ENCODE data around the gene NDUFB5. TPM values are rescaled to one million over a fixed set of nuclear protein-coding genes. Genes with fewer than 3 reads are reported as not detected.

The NDUFB5 gene
- total RNA-seq, 1 donor from 2014 or later = 67.3 TPM

- ChIA-PET CTCF (no interaction called here), POLR2A (interaction anchor here (0.6 to 2.8 kb wide), 5 partner anchors 8 to 950 kb away, joined by 3 to 27 read pairs (median 4); partner anchors contain the start of genes MRPL47, NDUFB5 and TTC14)
- peak overlapping the region; percentile 61 for H3K27ac Mint-ChIP-seq
- intact Hi-C loops (cut with micrococcal nuclease) = loop anchor here (1.0 to 5.0 kb wide), 11 partner anchors 48 to 1625 kb away; partner anchors contain the start of genes ACTL6A, DNAJC19, GNB4 and MRPL47
- H3K27me3 Mint-ChIP-seq = no peaks in the 10 kb centered on the region
- DNase-seq (no peak), ATAC-seq (ENCODE audit: low read depth) (no peak)
- peaks cover 25% of the 10 kb centered on the region for H3K4me1 Mint-ChIP-seq
- H3K36me3 Mint-ChIP-seq (ENCODE audit: low read depth) = peaks cover 6% of the 10 kb centered on the region
- TF ChIP-seq CTCF (IDR thresholded peaks at IDR 0.05) = no peak
- H3K9me3 Mint-ChIP-seq = no peaks in the 10 kb centered on the region
- H3K4me3 Mint-ChIP-seq = peak overlapping the region; percentile 83
These were observed 47.3 kb downstream of the NDUFB5 start for GRCh38 chr3:179651687-179652446.

- TF ChIP-seq CTCF (IDR thresholded peaks at IDR 0.05) = no peak
- peaks cover 6% of the 10 kb centered on the region for H3K36me3 Mint-ChIP-seq (ENCODE audit: low read depth)
- no peak for DNase-seq
- H3K27ac Mint-ChIP-seq = peak within 1 kb of the TSS; percentile 87
- no peaks in the 10 kb centered on the region for H3K9me3 Mint-ChIP-seq
- peaks cover 25% of the 10 kb centered on the region for H3K4me1 Mint-ChIP-seq
- POLR2A ChIA-PET = interaction anchor here (0.7 to 2.8 kb wide), 4 partner anchors 8 to 949 kb away, joined by 3 to 27 read pairs (median 4); partner anchors contain the start of genes MRPL47, NDUFB5 and TTC14
- intact Hi-C loops (cut with micrococcal nuclease) = loop anchor here (1.0 to 5.0 kb wide), 11 partner anchors 48 to 1625 kb away; partner anchors contain the start of genes ACTL6A, DNAJC19, GNB4 and MRPL47
- H3K4me3 Mint-ChIP-seq = peak within 1 kb of the TSS; percentile 91
- ATAC-seq (ENCODE audit: low read depth) = peak; percentile 77
- no peaks in the 10 kb centered on the region for H3K27me3 Mint-ChIP-seq
- CTCF ChIA-PET = no interaction called here
These were observed 48.0 kb downstream of the NDUFB5 start, which contains the start of gene USP13 for GRCh38 chr3:179652447-179653095. Gene USP13 (plus strand): TSS chr3:179653040. CDS start chr3:179653226, 186 bp downstream.

GRCh38 chr3:179653096-179653797 is 48.7 kb downstream of the NDUFB5 start:
- DNase-seq (peak; percentile 66), ATAC-seq (ENCODE audit: low read depth) (peak; percentile 38)
- Mint-ChIP-seq H3K27me3 (no peaks in the 10 kb centered on the region), H3K4me1 (peaks cover 25% of the 10 kb centered on the region), H3K4me3 (peak overlapping the region; percentile 91), H3K9me3 (no peaks in the 10 kb centered on the region), H3K36me3 (ENCODE audit: low read depth) (peaks cover 6% of the 10 kb centered on the region), H3K27ac (peak overlapping the region; percentile 87)
- POLR2A ChIA-PET = interaction anchor here (0.7 to 2.8 kb wide), 4 partner anchors 47 to 949 kb away, joined by 3 to 27 read pairs (median 6); partner anchors contain the start of genes MRPL47 and NDUFB5
- CTCF ChIA-PET = no interaction called here
- TF ChIP-seq CTCF (IDR thresholded peaks at IDR 0.05) = no peak
- intact Hi-C loops (cut with micrococcal nuclease) = loop anchor here (2.0 to 5.0 kb wide), 8 partner anchors 201 to 1624 kb away; partner anchors contain the start of genes DNAJC19, GNB4, PIK3CA and ZMAT3

GRCh38 chr3:179655236-179655635 is 50.6 kb downstream of the NDUFB5 start:
- peaks cover 25% of the 10 kb centered on the region for H3K4me1 Mint-ChIP-seq
- DNase-seq = no peak
- H3K9me3 Mint-ChIP-seq = no peaks in the 10 kb centered on the region
- no peaks in the 10 kb centered on the region for H3K27me3 Mint-ChIP-seq
- POLR2A ChIA-PET = no interaction called here
- no peak overlapping the region for H3K27ac Mint-ChIP-seq
- H3K36me3 Mint-ChIP-seq (ENCODE audit: low read depth) = peaks cover 6% of the 10 kb centered on the region
- intact Hi-C loops (cut with micrococcal nuclease) = no loop called here
- no peak for TF ChIP-seq CTCF (IDR thresholded peaks at IDR 0.05)
- CTCF ChIA-PET = no interaction called here
- peak overlapping the region; percentile 48 for H3K4me3 Mint-ChIP-seq
- ATAC-seq (ENCODE audit: low read depth) = no peak
